Natural killer cell (primary cell): ENCODE data around the gene RHCG. TPM values are rescaled to one million over a fixed set of nuclear protein-coding genes. Genes with fewer than 3 reads are reported as not detected.

Source experiments
- ATAC-seq, 3 donors: fragments of 150-1000 bp in 2 of 3; fragments of 200-7000 bp in 1 of 3; cut with Tn5 transposase; 1 replicate in 1 of 3; 2 replicates in 2 of 3; pipeline ENCODE4 v1.10.0; 2021; ENCODE audit warnings: mild to moderate bottlenecking in 2 of 3, moderate library complexity in 2 of 3
- DNase-seq, 2 donors: peaks; one replicate each; pipeline versions ENCODE4 v3.0.0 to v3.0.0-alpha.2; 2013 to 2021; ENCODE audit warnings: mixed read lengths in 1 of 2
- H3K27ac ChIP-seq: one replicate; pipeline ENCODE4 v1.5.1; 2013; ENCODE audit warnings: mild to moderate bottlenecking, low read length
- H3K27me3 ChIP-seq: one replicate; pipeline ENCODE4 v1.6.1; 2013; ENCODE audit warnings: low read length; ENCODE audit not compliant: control insufficient read depth, insufficient read depth
- H3K36me3 ChIP-seq: one replicate; pipeline ENCODE4 v1.6.1; 2013; ENCODE audit warnings: low read length; ENCODE audit not compliant: control insufficient read depth, insufficient read depth
- H3K4me1 ChIP-seq: one replicate; pipeline ENCODE4 v1.6.1; 2013; ENCODE audit warnings: low read length; ENCODE audit not compliant: control insufficient read depth, insufficient read depth
- H3K4me3 ChIP-seq: one replicate; pipeline ENCODE4 v1.5.1; 2013; ENCODE audit warnings: low read length
- H3K9me3 ChIP-seq: one replicate; pipeline ENCODE4 v1.6.1; 2013; ENCODE audit warnings: low read length; ENCODE audit not compliant: control insufficient read depth, insufficient read depth
- H3K27ac Mint-ChIP-seq, 2 donors: one replicate each; pipeline ENCODE4 v1.8.0; 2022; ENCODE audit warnings: mild to moderate bottlenecking in 2 of 2, mixed read lengths in 2 of 2, moderate library complexity in 1 of 2
- H3K27me3 Mint-ChIP-seq, 2 donors: one replicate each; pipeline ENCODE4 v1.8.0; 2022; ENCODE audit warnings: low read depth in 2 of 2, mixed read lengths in 2 of 2
- H3K36me3 Mint-ChIP-seq: one replicate; pipeline ENCODE4 v1.8.0; 2022; ENCODE audit warnings: mixed read lengths
- H3K4me1 Mint-ChIP-seq, 2 donors: one replicate each; pipeline ENCODE4 v1.8.0; 2022; ENCODE audit warnings: mixed read lengths in 2 of 2
- H3K4me3 Mint-ChIP-seq: one replicate; pipeline ENCODE4 v1.8.0; 2022; ENCODE audit warnings: mild to moderate bottlenecking, moderate library complexity, mixed read lengths
- H3K9me3 Mint-ChIP-seq, 2 donors: one replicate each; pipeline ENCODE4 v1.8.0; 2022; ENCODE audit warnings: mixed read lengths in 2 of 2
- CTCF ChIP-seq: fragments of 200-600 bp; IDR thresholded peaks from one replicate; pipeline ENCODE4 v1.8.0; 2022; ENCODE audit warnings: antibody characterized with exemption
- WGBS: methylation state at CpG from one replicate; pipeline ENCODE4 v1.1.7; 2013; ENCODE audit warnings: missing lambda C conversion rate; ENCODE audit not compliant: insufficient coverage; 5-methylcytosine and 5-hydroxymethylcytosine counted together
- intact Hi-C: fragments of 100-400 bp; cut with micrococcal nuclease; formaldehyde crosslinking; loops from one replicate; pipeline ENCODE4 v1.14.2; 2022
- total RNA-seq, 4 donors: library from RNA; stranded (reverse); fragments of 120-200 nt in 1 of 4; gene quantifications; one replicate each; pipeline versions ENCODE4 v1.2.3 to v1.2.4, GENCODE V29; 2013 to 2022

Gene RHCG
- total RNA-seq, 3 donors from 2014 or later (not counting 1 experiment from before 2014, with no cell fraction given): not detected

GRCh38 chr15:89441295-89441812 is 55.0 kb downstream of the RHCG start:
- Mint-ChIP-seq H3K36me3 (no peaks in the 10 kb centered on the region), H3K27me3 (peaks cover 18 to 35% of the 10 kb centered on the region in 2 donors), H3K4me1 (peaks cover 0 to 4% of the 10 kb centered on the region in 2 donors), H3K9me3 (no peaks in the 10 kb centered on the region), H3K4me3 (no peak overlapping the region), H3K27ac (no peak overlapping the region)
- no peaks in the 10 kb centered on the region for H3K9me3 ChIP-seq
- no peak for TF ChIP-seq CTCF
- H3K27me3 ChIP-seq: no peaks in the 10 kb centered on the region
- no peak for DNase-seq
- no peak for ATAC-seq
- 38% methylated on average over 3 of the region's 3 CpGs for WGBS
- H3K36me3 ChIP-seq: no peaks in the 10 kb centered on the region
- peaks cover 13% of the 10 kb centered on the region for H3K4me1 ChIP-seq
- no peak overlapping the region for H3K4me3 ChIP-seq
- H3K27ac ChIP-seq: no peak overlapping the region
- intact Hi-C loops: no loop called here

GRCh38 chr15:89439764-89440163 is 56.6 kb downstream of the RHCG start:
- ATAC-seq (no peak), DNase-seq (no peak)
- peaks cover 0 to 4% of the 10 kb centered on the region in 2 donors for H3K4me1 Mint-ChIP-seq
- Histone ChIP-seq H3K36me3 (no peaks in the 10 kb centered on the region), H3K27me3 (no peaks in the 10 kb centered on the region), H3K9me3 (no peaks in the 10 kb centered on the region), H3K4me3 (no peak overlapping the region), H3K27ac (no peak overlapping the region), H3K4me1 (peaks cover 13% of the 10 kb centered on the region)
- H3K27me3 Mint-ChIP-seq: peaks cover 16 to 19% of the 10 kb centered on the region in 2 donors
- H3K4me3 Mint-ChIP-seq: no peak overlapping the region
- no peak for TF ChIP-seq CTCF
- no peaks in the 10 kb centered on the region for H3K36me3 Mint-ChIP-seq
- intact Hi-C loops: no loop called here
- 92% methylated on average over 8 of the region's 9 CpGs for WGBS
- H3K9me3 Mint-ChIP-seq: no peaks in the 10 kb centered on the region
- no peak overlapping the region for H3K27ac Mint-ChIP-seq

- H3K4me3 ChIP-seq: no peak overlapping the region
- Mint-ChIP-seq H3K27ac (no peak overlapping the region), H3K27me3 (peaks cover 20 to 30% of the 10 kb centered on the region in 2 donors), H3K4me3 (no peak overlapping the region), H3K9me3 (no peaks in the 10 kb centered on the region), H3K36me3 (no peaks in the 10 kb centered on the region), H3K4me1 (peaks cover 0 to 4% of the 10 kb centered on the region in 2 donors)
- WGBS: 51% methylated on average over 7 of the region's 7 CpGs
- H3K9me3 ChIP-seq: no peaks in the 10 kb centered on the region
- no peak overlapping the region for H3K27ac ChIP-seq
- no peaks in the 10 kb centered on the region for H3K27me3 ChIP-seq
- no peaks in the 10 kb centered on the region for H3K36me3 ChIP-seq
- TF ChIP-seq CTCF: no peak
- no peak for DNase-seq
- ATAC-seq: no peak
- intact Hi-C loops: no loop called here
- H3K4me1 ChIP-seq: peaks cover 2% of the 10 kb centered on the region
Observed at GRCh38 chr15:89436560-89437311, 59.6 kb downstream of the RHCG start.
